C4-2B (cell line): ENCODE results near the gene KIF13A.

Experiments used
- H3K27ac ChIP-seq: fragments of 450-650 bp; 2 replicates; pipeline ENCODE4 v1.5.1; 2017
- ZFX ChIP-seq: fragments of 450-650 bp; IDR thresholded peaks from 2 replicates; pipeline ENCODE4 v1.6.1; 2017
- TF ChIP-seq, protein P1 (sequence below): fragments of 450-650 bp; conservative IDR thresholded peaks from 2 replicates; pipeline ENCODE4 v1.5.1; 2017; ENCODE audit warnings: mild to moderate bottlenecking

Gene KIF13A

DNA sequence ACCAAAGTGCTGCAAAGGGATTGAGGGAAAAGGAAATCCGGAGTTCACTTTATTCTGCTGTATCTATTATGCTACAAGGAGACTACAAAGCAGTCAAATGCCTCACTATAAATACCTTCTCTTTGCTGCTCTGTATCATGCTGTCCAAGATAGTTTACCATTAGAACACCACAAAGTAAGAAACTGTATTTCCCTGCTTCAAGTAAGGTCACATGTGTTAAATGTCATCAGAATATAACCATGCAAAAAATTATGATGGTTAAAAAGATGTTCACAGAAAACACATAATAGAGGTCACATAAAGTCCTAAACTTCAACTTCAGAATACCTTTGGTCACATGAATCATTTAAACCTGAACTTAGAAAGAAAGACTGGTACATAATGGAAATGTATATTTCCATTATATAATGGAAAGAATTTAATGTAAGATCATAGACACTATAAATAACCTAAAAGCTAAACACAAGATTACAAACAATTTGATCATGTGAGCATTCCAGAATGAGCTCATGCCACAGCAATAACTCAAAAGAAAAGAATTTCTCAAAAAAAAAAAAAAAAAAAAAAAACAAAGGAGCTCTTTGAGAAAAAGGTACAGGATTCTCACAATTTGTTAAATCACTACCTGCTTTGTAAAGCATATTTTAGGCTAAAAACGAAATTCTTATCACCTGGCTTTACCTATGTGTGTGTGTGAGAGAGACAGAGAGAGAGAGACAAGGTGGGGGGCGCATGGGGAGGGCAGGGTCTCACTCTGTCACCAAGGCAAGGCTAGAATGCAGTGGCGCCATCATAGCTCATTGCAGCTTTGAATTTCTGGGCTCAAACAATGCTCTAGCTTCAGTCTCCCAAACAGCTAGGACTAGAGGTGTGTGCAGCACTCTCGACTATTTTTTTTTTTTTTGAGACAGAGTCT is 58.7 kb downstream of the KIF13A start:
- H3K27ac ChIP-seq: no peak overlapping the region
- no peak for TF ChIP-seq ZFX
- TF ChIP-seq, protein P1, sequence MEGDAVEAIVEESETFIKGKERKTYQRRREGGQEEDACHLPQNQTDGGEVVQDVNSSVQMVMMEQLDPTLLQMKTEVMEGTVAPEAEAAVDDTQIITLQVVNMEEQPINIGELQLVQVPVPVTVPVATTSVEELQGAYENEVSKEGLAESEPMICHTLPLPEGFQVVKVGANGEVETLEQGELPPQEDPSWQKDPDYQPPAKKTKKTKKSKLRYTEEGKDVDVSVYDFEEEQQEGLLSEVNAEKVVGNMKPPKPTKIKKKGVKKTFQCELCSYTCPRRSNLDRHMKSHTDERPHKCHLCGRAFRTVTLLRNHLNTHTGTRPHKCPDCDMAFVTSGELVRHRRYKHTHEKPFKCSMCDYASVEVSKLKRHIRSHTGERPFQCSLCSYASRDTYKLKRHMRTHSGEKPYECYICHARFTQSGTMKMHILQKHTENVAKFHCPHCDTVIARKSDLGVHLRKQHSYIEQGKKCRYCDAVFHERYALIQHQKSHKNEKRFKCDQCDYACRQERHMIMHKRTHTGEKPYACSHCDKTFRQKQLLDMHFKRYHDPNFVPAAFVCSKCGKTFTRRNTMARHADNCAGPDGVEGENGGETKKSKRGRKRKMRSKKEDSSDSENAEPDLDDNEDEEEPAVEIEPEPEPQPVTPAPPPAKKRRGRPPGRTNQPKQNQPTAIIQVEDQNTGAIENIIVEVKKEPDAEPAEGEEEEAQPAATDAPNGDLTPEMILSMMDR: no peak

- H3K27ac ChIP-seq: no peak overlapping the region
- TF ChIP-seq ZFX: no peak
- TF ChIP-seq, protein P1: no peak
Measured at GRCh38 chr6:17927705-17928104, 59.7 kb downstream of the KIF13A start.

DNA sequence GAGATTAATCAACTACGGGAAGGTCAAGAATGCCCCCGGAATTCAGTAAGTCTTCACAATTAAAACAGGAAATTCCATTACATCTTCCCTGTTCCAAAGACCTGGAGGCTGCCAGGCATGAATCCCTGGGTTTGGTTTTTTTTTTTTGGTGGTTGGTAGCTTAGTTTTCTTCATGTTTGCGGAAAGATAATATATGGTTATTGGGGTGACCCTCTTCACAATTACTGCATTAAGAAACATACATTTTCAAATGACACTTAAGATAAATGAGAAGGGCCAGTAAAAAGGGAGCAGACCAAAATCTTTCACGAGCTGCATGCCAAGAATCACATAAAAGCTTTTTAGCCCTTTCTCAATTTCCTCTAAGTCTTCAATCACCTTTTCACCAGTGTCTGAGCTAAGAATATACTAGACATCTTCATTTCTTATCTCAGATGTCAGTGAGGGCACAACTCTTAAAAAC is 64.0 kb downstream of the KIF13A start:
- no peak for TF ChIP-seq ZFX
- TF ChIP-seq, protein P1: no peak
- H3K27ac ChIP-seq: no peak overlapping the region

- TF ChIP-seq ZFX: no peak
- TF ChIP-seq, protein P1: no peak
- H3K27ac ChIP-seq: no peak overlapping the region
Measured at GRCh38 chr6:17921454-17921853, 66.0 kb downstream of the KIF13A start.

GRCh38 chr6:17919496-17919895 is 67.9 kb downstream of the KIF13A start:
- no peak for TF ChIP-seq ZFX
- TF ChIP-seq, protein P1: no peak
- no peak overlapping the region for H3K27ac ChIP-seq

DNA sequence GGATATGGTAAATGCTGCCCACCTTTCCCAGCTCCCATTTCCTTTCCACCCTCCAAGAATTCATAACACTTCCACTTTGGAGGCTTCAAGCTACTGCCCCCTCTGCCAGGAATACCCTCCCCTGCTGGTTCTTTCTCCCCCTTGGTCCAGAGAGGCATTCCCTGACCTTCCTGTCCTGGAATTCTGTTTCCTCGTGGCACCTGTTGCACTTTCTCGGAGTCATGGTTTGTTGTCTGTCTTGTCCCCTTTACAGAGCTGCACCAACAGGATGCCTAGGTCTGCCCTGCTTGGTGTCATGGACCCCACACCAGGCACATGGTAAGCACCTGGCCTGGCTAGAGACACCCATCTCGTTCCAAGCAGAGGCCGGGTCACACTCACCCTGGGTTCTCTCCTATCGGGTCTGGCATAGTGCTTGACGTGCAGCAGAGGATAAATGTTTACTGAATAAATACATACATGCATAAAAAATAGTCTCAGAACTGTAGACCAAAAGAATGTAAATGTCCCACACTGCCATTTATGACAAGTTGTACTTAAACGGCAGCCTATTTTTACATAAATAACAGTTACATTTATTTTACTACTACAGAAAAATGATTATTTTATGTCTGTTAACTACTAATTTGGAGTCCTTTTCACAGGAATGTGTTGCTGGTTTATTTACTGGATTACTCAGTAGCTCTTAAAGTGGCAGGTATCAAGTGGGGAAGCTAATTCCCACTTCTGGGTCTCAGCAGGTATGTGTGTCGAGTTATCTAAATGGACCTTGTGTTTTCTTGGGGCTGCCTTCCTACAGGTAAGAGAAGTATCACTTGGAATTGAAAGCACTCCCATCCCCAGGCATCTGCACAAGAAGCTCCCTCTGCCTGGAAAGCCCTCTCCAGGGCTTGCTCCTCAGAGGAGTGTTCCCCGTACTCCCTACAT is 69.3 kb downstream of the KIF13A start:
- H3K27ac ChIP-seq: no peak overlapping the region
- TF ChIP-seq ZFX: no peak
- TF ChIP-seq, protein P1: no peak
